GOT3 (cell line): ENCODE results near the gene RNF187.

Experiments
- DNase-seq: peaks from one replicate; lab custom pipeline; 2025; ENCODE audit warnings: mixed read lengths; lab: John Stamatoyannopoulos, UW

Gene RNF187

GRCh38 chr1:228487336-228488124, at the start of gene RNF187:
Gene RNF187 (plus strand): TSS chr1:228487382.
- DNase-seq, result peak; percentile 89

- DNase-seq, result no peak
Observed at GRCh38 chr1:228437424-228437962, 49.7 kb upstream of the RNF187 start.

- no peak for DNase-seq
Observed at GRCh38 chr1:228438266-228438665, 48.9 kb upstream of the RNF187 start.

- DNase-seq, result no peak
Observed at GRCh38 chr1:228440761-228441500, 46.3 kb upstream of the RNF187 start.

GRCh38 chr1:228443395-228443794, 43.8 kb upstream of the RNF187 start:
- DNase-seq, result no peak

GRCh38 chr1:228445490-228445842, 41.7 kb upstream of the RNF187 start:
- DNase-seq, result no peak

- DNase-seq, result no peak
Observed at GRCh38 chr1:228445843-228446650, 41.1 kb upstream of the RNF187 start.

- DNase-seq, result no peak
Observed at GRCh38 chr1:228446852-228447251, 40.3 kb upstream of the RNF187 start.

GRCh38 chr1:228448372-228448771, 38.8 kb upstream of the RNF187 start:
- no peak for DNase-seq

- no peak for DNase-seq
Observed at GRCh38 chr1:228450200-228450599, 37.0 kb upstream of the RNF187 start.

GRCh38 chr1:228452194-228453021, 34.8 kb upstream of the RNF187 start:
- DNase-seq, result no peak

GRCh38 chr1:228453022-228453560, 34.1 kb upstream of the RNF187 start:
- DNase-seq, result no peak

GRCh38 chr1:228453614-228454013, 33.6 kb upstream of the RNF187 start:
- no peak for DNase-seq

GRCh38 chr1:228454238-228454637, 32.9 kb upstream of the RNF187 start:
- no peak for DNase-seq

- no peak for DNase-seq
Observed at GRCh38 chr1:228455715-228456114, 31.5 kb upstream of the RNF187 start.

- no peak for DNase-seq
Observed at GRCh38 chr1:228456252-228457016, 30.7 kb upstream of the RNF187 start.

- no peak for DNase-seq
Observed at GRCh38 chr1:228457017-228457395, 30.2 kb upstream of the RNF187 start.

- DNase-seq, result peak; percentile 88
Observed at GRCh38 chr1:228457396-228458176, 29.6 kb upstream of the RNF187 start.
